Measurements from ENCODE around the gene PAIP2. TPM values are rescaled to one million over a fixed set of nuclear protein-coding genes. Genes with fewer than 3 reads are reported as not detected.
A peak's percentile ranks its signal among the peaks of the same experiment; 100 is the strongest.

PAIP2 gene
- total RNA-seq, 1 donor from 2014 or later = 77.6 TPM

- DNase-seq (ENCODE audit: low read depth) = no peak
- H3K4me3 ChIP-seq (ENCODE audit: low read depth, low read length) = peak overlapping the region; percentile 23
- no peak for TF ChIP-seq CTCF (conservative IDR thresholded peaks at IDR 0.05; ENCODE audit: low read depth, low read length)
Observed at GRCh38 chr5:139296862-139297326, 44.8 kb upstream of the PAIP2 start.

- no peak overlapping the region for H3K4me3 ChIP-seq (ENCODE audit: low read depth, low read length)
- TF ChIP-seq CTCF (conservative IDR thresholded peaks at IDR 0.05; ENCODE audit: low read depth, low read length) = no peak
- DNase-seq (ENCODE audit: low read depth) = no peak
Observed at GRCh38 chr5:139297439-139298133, 44.1 kb upstream of the PAIP2 start.

GRCh38 chr5:139298242-139298641 lies 43.4 kb upstream of the PAIP2 start:
- no peak for DNase-seq (ENCODE audit: low read depth)
- no peak overlapping the region for H3K4me3 ChIP-seq (ENCODE audit: low read depth, low read length)
- TF ChIP-seq CTCF (conservative IDR thresholded peaks at IDR 0.05; ENCODE audit: low read depth, low read length) = no peak

- no peak for TF ChIP-seq CTCF (conservative IDR thresholded peaks at IDR 0.05; ENCODE audit: low read depth, low read length)
- H3K4me3 ChIP-seq (ENCODE audit: low read depth, low read length) = no peak overlapping the region
- no peak for DNase-seq (ENCODE audit: low read depth)
Observed at GRCh38 chr5:139299486-139299885, 42.2 kb upstream of the PAIP2 start.

GRCh38 chr5:139301808-139302499 lies 39.7 kb upstream of the PAIP2 start:
- H3K4me3 ChIP-seq (ENCODE audit: low read depth, low read length) = no peak overlapping the region
- no peak for DNase-seq (ENCODE audit: low read depth)
- TF ChIP-seq CTCF (conservative IDR thresholded peaks at IDR 0.05; ENCODE audit: low read depth, low read length) = no peak

- TF ChIP-seq CTCF (conservative IDR thresholded peaks at IDR 0.05; ENCODE audit: low read depth, low read length) = no peak
- no peak for DNase-seq (ENCODE audit: low read depth)
- H3K4me3 ChIP-seq (ENCODE audit: low read depth, low read length) = no peak overlapping the region
Observed at GRCh38 chr5:139304391-139305324, 37.0 kb upstream of the PAIP2 start.
